ENCODE data around the gene PRG3. TPM values are rescaled to one million over a fixed set of nuclear protein-coding genes. Genes with fewer than 3 reads are reported as not detected.

Gene PRG3
- total RNA-seq, 2 donors from 2014 or later = not detected

- TF ChIP-seq, protein P1, sequence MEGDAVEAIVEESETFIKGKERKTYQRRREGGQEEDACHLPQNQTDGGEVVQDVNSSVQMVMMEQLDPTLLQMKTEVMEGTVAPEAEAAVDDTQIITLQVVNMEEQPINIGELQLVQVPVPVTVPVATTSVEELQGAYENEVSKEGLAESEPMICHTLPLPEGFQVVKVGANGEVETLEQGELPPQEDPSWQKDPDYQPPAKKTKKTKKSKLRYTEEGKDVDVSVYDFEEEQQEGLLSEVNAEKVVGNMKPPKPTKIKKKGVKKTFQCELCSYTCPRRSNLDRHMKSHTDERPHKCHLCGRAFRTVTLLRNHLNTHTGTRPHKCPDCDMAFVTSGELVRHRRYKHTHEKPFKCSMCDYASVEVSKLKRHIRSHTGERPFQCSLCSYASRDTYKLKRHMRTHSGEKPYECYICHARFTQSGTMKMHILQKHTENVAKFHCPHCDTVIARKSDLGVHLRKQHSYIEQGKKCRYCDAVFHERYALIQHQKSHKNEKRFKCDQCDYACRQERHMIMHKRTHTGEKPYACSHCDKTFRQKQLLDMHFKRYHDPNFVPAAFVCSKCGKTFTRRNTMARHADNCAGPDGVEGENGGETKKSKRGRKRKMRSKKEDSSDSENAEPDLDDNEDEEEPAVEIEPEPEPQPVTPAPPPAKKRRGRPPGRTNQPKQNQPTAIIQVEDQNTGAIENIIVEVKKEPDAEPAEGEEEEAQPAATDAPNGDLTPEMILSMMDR (IDR thresholded peaks at IDR 0.05) = no peak
- Histone ChIP-seq H3K4me1 (no peaks in the 10 kb centered on the region), H3K4me3 (no peak overlapping the region), H3K27ac (no peak overlapping the region), H3K9ac (ENCODE audit: low read depth in 2 of 2, low read length in 2 of 2) (no peak overlapping the region), H3K27me3 (no peaks in the 10 kb centered on the region), H3K9me3 (no peaks in the 10 kb centered on the region), H3K36me3 (no peaks in the 10 kb centered on the region)
- no peak for DNase-seq
- intact Hi-C loops (cut with DNase I) = no loop called here
Observed at GRCh38 chr11:57391111-57391510, 10.2 kb upstream of the PRG3 start.

DNA sequence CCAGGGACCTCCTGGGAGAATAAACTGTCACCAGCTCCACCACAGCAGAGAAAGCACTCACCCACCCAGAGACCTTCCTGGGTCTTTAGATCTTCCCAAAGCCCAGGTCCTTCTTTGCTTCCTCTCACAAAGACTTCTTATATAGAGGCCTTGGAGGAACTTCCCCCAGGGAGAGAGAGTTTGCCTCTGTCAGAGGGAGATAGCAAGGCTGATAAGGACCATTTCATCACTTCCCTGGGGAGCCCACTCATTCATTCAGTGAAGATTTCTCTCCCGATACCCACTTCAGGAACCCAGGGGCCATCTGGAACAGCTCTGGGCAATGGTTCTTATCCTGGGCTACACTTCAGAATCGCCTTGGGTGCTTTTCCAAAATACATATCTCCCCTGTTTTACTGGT, 9.6 kb upstream of the PRG3 start, which contains the start of gene PRG2:
Gene PRG2 (minus strand): TSS at position 116 of the 400 bp plus-strand sequence. CDS start 706 bp downstream, outside the sequence.
- TF ChIP-seq, protein P1 (IDR thresholded peaks at IDR 0.05) = no peak

GRCh38 chr11:57387289-57388030, 6.5 kb upstream of the PRG3 start:
- Histone ChIP-seq H3K4me1 (no peaks in the 10 kb centered on the region), H3K27ac (no peak overlapping the region), H3K4me3 (no peak overlapping the region), H3K9me3 (no peaks in the 10 kb centered on the region), H3K9ac (ENCODE audit: low read depth in 2 of 2, low read length in 2 of 2) (no peak overlapping the region), H3K36me3 (no peaks in the 10 kb centered on the region), H3K27me3 (no peaks in the 10 kb centered on the region)
- TF ChIP-seq, protein P1 (IDR thresholded peaks at IDR 0.05) = no peak
- no peak for DNase-seq
- intact Hi-C loops (cut with DNase I) = no loop called here

More for the DNA sequence above, 9.6 kb upstream of the PRG3 start, which contains the start of gene PRG2:
- no peaks in the 10 kb centered on the region for H3K36me3 ChIP-seq
- H3K4me3 ChIP-seq = no peak within 1 kb of the TSS
- no peak within 1 kb of the TSS for H3K9ac ChIP-seq (ENCODE audit: low read depth in 2 of 2, low read length in 2 of 2)
- no peaks in the 10 kb centered on the region for H3K27me3 ChIP-seq
- H3K4me1 ChIP-seq = no peaks in the 10 kb centered on the region
- no peak for DNase-seq
- intact Hi-C loops (cut with DNase I) = no loop called here
- H3K27ac ChIP-seq = no peak within 1 kb of the TSS
- no peaks in the 10 kb centered on the region for H3K9me3 ChIP-seq

- TF ChIP-seq, protein P1 (IDR thresholded peaks at IDR 0.05) = no peak
- intact Hi-C loops (cut with DNase I) = no loop called here
- no peak overlapping the region for H3K27ac ChIP-seq
- H3K27me3 ChIP-seq = no peaks in the 10 kb centered on the region
- no peaks in the 10 kb centered on the region for H3K4me1 ChIP-seq
- H3K9ac ChIP-seq (ENCODE audit: low read depth in 2 of 2, low read length in 2 of 2) = no peak overlapping the region
- H3K36me3 ChIP-seq = no peaks in the 10 kb centered on the region
- H3K4me3 ChIP-seq = no peak overlapping the region
- H3K9me3 ChIP-seq = no peaks in the 10 kb centered on the region
- DNase-seq = no peak
Observed at GRCh38 chr11:57386178-57386940, 5.4 kb upstream of the PRG3 start.

GRCh38 chr11:57379732-57380131, 1.2 kb downstream of the PRG3 start:
- no peak overlapping the region for H3K9ac ChIP-seq (ENCODE audit: low read depth in 2 of 2, low read length in 2 of 2)
- intact Hi-C loops (cut with DNase I) = no loop called here
- no peaks in the 10 kb centered on the region for H3K4me1 ChIP-seq
- TF ChIP-seq, protein P1 (IDR thresholded peaks at IDR 0.05) = no peak
- H3K4me3 ChIP-seq = no peak overlapping the region
- H3K27ac ChIP-seq = no peak overlapping the region
- no peaks in the 10 kb centered on the region for H3K27me3 ChIP-seq
- no peak for DNase-seq
- no peaks in the 10 kb centered on the region for H3K36me3 ChIP-seq
- H3K9me3 ChIP-seq = no peaks in the 10 kb centered on the region
